WTC11 (cell line): ENCODE data around the gene ASIC3. TPM values are rescaled to one million over a fixed set of nuclear protein-coding genes. Genes with fewer than 3 reads are reported as not detected.

Source experiments
- ATAC-seq: fragments of 200-7000 bp; cut with Tn5 transposase; 2 replicates; pipeline ENCODE4 v1.10.0; 2021; ENCODE audit warnings: mild to moderate bottlenecking, moderate library complexity
- CTCF ChIA-PET: fragments of 300-600 bp; sonication (Branson Sonifier 250); formaldehyde crosslinking; loops from one replicate; lab custom pipeline; 2021; ENCODE audit warnings: antibody characterized with exemption; lab: Charles Lee
- POLR2A ChIA-PET: fragments of 350-600 bp; sonication (Branson Sonifier 250); formaldehyde crosslinking; loops from one replicate; lab custom pipeline; 2021; ENCODE audit warnings: antibody characterized with exemption; lab: Charles Lee
- DNase-seq: peaks from one replicate; pipeline ENCODE4 v3.0.0; 2021; ENCODE audit warnings: low spot score
- H3K27ac Mint-ChIP-seq: 2 replicates; pipeline ENCODE4 v1.8.0; 2021; ENCODE audit warnings: mixed read lengths
- H3K27me3 Mint-ChIP-seq: 2 replicates; pipeline ENCODE4 v1.8.0; 2021; ENCODE audit warnings: low read depth, mild to moderate bottlenecking, moderate library complexity, mixed read lengths
- H3K36me3 Mint-ChIP-seq: 2 replicates; pipeline ENCODE4 v1.8.0; 2021; ENCODE audit warnings: mixed read lengths
- H3K4me1 Mint-ChIP-seq: 2 replicates; pipeline ENCODE4 v1.8.0; 2022; ENCODE audit warnings: mixed read lengths
- H3K4me3 Mint-ChIP-seq: 2 replicates; pipeline ENCODE4 v1.8.0; 2021; ENCODE audit warnings: mild to moderate bottlenecking, moderate library complexity, mixed read lengths
- H3K9me3 Mint-ChIP-seq: 2 replicates; pipeline ENCODE4 v1.8.0; 2021; ENCODE audit warnings: mixed read lengths
- ESRRA ChIP-seq: sonication (generic); formaldehyde crosslinking; IDR thresholded peaks from 2 replicates; pipeline ENCODE4 v1.8.1; 2022; ENCODE audit warnings: mild to moderate bottlenecking, missing genetic modification reagents, borderline replicate concordance
- GRHL2 ChIP-seq: fragments of 250-450 bp; sonication (Bioruptor Pico); IDR thresholded peaks from 2 replicates; pipeline ENCODE4 v1.8.0; 2022; ENCODE audit warnings: mild to moderate bottlenecking, moderate library complexity; ENCODE audit not compliant: insufficient replicate concordance, severe bottlenecking
- KAT7 ChIP-seq: sonication (generic); formaldehyde crosslinking; IDR thresholded peaks from 2 replicates; pipeline ENCODE4 v1.8.1; 2023; ENCODE audit warnings: missing genetic modification reagents, mild to moderate bottlenecking, borderline replicate concordance
- NFATC4 ChIP-seq: fragments of 250-450 bp; sonication (Bioruptor Pico); IDR thresholded peaks from 2 replicates; pipeline ENCODE4 v1.9.0; 2021; ENCODE audit warnings: mild to moderate bottlenecking
- RELA ChIP-seq: sonication (generic); formaldehyde crosslinking; IDR thresholded peaks from 2 replicates; pipeline ENCODE4 v1.8.1; 2022; ENCODE audit warnings: missing genetic modification reagents, mild to moderate bottlenecking, borderline replicate concordance
- STAT6 ChIP-seq: sonication (generic); formaldehyde crosslinking; conservative IDR thresholded peaks from 2 replicates; pipeline ENCODE4 v1.8.1; 2023; ENCODE audit warnings: mild to moderate bottlenecking, low read depth, missing genetic modification reagents, moderate library complexity
- ZNF423 ChIP-seq: fragments of 250-450 bp; sonication (Bioruptor Pico); IDR thresholded peaks from 2 replicates; pipeline ENCODE4 v2.1.2; 2022; ENCODE audit warnings: mild to moderate bottlenecking, moderate library complexity
- total RNA-seq: library from RNA; stranded (reverse); gene quantifications from 3 replicates; pipeline ENCODE4 v1.2.3, GENCODE V29; 2021
- TF ChIP-seq, protein P1 (sequence below): sonication (generic); formaldehyde crosslinking; IDR thresholded peaks from 2 replicates; pipeline ENCODE4 v1.8.1; 2023; ENCODE audit warnings: mild to moderate bottlenecking, missing genetic modification reagents, borderline replicate concordance
- TF ChIP-seq, protein P2 (sequence below): fragments of 200-600 bp; IDR thresholded peaks from 2 replicates; pipeline ENCODE4 v1.8.0; 2022; ENCODE audit warnings: antibody characterized with exemption

ASIC3 gene
- total RNA-seq, 1 experiment from 2014 or later, result 5.5 TPM

DNA sequence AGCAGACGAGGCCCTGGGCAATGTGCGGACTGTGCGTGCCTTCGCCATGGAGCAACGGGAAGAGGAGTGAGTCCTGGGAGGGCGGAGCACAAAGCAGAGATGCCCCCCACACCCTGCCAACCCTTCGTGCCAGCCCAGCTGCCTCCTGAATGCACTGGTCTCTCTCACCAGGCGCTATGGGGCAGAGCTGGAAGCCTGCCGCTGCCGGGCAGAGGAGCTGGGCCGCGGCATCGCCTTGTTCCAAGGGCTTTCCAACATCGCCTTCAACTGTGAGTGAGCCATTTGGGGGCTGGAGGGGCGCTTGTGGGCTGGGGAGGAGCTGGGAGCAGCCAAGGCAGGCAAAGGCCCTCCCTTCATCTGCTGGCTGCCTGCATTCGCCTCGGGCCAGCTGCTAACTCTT, 12.4 kb upstream of the ASIC3 start (continued):
- TF ChIP-seq, protein P1, sequence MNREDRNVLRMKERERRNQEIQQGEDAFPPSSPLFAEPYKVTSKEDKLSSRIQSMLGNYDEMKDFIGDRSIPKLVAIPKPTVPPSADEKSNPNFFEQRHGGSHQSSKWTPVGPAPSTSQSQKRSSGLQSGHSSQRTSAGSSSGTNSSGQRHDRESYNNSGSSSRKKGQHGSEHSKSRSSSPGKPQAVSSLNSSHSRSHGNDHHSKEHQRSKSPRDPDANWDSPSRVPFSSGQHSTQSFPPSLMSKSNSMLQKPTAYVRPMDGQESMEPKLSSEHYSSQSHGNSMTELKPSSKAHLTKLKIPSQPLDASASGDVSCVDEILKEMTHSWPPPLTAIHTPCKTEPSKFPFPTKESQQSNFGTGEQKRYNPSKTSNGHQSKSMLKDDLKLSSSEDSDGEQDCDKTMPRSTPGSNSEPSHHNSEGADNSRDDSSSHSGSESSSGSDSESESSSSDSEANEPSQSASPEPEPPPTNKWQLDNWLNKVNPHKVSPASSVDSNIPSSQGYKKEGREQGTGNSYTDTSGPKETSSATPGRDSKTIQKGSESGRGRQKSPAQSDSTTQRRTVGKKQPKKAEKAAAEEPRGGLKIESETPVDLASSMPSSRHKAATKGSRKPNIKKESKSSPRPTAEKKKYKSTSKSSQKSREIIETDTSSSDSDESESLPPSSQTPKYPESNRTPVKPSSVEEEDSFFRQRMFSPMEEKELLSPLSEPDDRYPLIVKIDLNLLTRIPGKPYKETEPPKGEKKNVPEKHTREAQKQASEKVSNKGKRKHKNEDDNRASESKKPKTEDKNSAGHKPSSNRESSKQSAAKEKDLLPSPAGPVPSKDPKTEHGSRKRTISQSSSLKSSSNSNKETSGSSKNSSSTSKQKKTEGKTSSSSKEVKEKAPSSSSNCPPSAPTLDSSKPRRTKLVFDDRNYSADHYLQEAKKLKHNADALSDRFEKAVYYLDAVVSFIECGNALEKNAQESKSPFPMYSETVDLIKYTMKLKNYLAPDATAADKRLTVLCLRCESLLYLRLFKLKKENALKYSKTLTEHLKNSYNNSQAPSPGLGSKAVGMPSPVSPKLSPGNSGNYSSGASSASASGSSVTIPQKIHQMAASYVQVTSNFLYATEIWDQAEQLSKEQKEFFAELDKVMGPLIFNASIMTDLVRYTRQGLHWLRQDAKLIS (CRISPR knock-in tag), result no peak
- TF ChIP-seq GRHL2 (CRISPR knock-in tag), result no peak
- TF ChIP-seq KAT7 (CRISPR knock-in tag), result no peak
- TF ChIP-seq, protein P2, sequence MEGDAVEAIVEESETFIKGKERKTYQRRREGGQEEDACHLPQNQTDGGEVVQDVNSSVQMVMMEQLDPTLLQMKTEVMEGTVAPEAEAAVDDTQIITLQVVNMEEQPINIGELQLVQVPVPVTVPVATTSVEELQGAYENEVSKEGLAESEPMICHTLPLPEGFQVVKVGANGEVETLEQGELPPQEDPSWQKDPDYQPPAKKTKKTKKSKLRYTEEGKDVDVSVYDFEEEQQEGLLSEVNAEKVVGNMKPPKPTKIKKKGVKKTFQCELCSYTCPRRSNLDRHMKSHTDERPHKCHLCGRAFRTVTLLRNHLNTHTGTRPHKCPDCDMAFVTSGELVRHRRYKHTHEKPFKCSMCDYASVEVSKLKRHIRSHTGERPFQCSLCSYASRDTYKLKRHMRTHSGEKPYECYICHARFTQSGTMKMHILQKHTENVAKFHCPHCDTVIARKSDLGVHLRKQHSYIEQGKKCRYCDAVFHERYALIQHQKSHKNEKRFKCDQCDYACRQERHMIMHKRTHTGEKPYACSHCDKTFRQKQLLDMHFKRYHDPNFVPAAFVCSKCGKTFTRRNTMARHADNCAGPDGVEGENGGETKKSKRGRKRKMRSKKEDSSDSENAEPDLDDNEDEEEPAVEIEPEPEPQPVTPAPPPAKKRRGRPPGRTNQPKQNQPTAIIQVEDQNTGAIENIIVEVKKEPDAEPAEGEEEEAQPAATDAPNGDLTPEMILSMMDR, result no peak
- no peak for TF ChIP-seq STAT6
- TF ChIP-seq ZNF423, result no peak
- no peak for TF ChIP-seq RELA (CRISPR knock-in tag)

DNA sequence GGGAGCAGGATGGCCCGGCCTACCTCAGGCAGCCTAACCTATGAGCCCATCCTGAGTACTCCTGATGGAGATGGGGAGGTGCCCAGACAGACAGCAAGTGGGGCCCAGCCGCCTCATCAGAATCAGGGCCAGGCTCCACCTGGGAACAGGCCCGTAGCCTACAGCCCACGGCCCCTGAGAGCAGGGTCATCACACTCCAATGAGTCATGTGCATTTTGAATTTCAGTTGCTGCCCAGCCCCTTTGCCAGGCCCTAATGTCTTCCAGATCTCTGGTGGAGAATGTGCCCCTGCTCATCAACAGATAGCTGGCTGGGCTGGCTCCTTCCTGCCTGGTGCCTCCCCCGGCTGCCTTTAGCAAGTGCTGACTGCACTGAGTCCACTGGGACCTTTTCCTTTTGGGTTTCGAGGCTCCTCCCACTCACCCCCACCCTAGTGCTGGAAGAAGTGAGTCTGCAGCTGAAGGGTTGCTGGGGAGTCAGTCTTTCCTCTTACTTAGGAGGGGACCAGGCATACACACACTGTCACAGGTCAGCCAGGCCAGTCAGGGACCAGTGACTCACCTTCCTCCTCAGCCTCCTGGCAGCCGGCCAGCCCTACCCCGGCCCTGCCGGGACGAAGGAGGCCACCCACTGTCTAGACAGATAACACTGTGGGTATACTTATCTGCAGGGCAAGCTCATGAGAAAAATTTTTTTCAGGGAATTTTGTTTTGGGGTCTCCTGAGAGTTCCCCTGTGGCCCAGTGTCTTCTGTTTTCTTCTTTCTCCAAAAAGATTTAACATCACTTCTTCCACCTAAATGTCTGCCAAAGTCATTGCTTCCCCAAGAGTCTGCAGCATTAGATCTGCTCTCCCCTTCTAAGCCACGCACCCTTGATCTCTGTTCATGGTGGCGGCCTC, 9.1 kb upstream of the ASIC3 start:
- Mint-ChIP-seq H3K4me3 (no peak overlapping the region), H3K36me3 (no peaks in the 10 kb centered on the region), H3K27me3 (no peaks in the 10 kb centered on the region), H3K4me1 (no peaks in the 10 kb centered on the region), H3K9me3 (no peaks in the 10 kb centered on the region), H3K27ac (no peak overlapping the region)
- CTCF ChIA-PET, result interaction anchor here (1.0 to 1.7 kb wide), 2 partner anchors 21 to 72 kb away, joined by 3 to 6 read pairs; no protein-coding TSS in a partner anchor
- TF ChIP-seq NFATC4 (CRISPR knock-in tag), result no peak
- DNase-seq, result no peak
- POLR2A ChIA-PET, result no interaction called here
- ATAC-seq, result peak; percentile 18

GRCh38 chr7:151039850-151040548, 8.3 kb upstream of the ASIC3 start:
- H3K9me3 Mint-ChIP-seq, result no peaks in the 10 kb centered on the region
- H3K4me3 Mint-ChIP-seq, result no peak overlapping the region
- no peak overlapping the region for H3K27ac Mint-ChIP-seq
- no peaks in the 10 kb centered on the region for H3K4me1 Mint-ChIP-seq
- H3K27me3 Mint-ChIP-seq, result no peaks in the 10 kb centered on the region
- H3K36me3 Mint-ChIP-seq, result no peaks in the 10 kb centered on the region
- ATAC-seq, result 0 out of 2 replicates have a peak, but pooled peaks have one; percentile 11
- ChIA-PET CTCF (interaction anchor here (0.8 to 1.7 kb wide), 4 partner anchors 12 to 71 kb away, joined by 3 to 6 read pairs (median 4); partner anchors contain the start of genes ABCB8 and CDK5), POLR2A (no interaction called here)
- DNase-seq, result no peak
- no peak for TF ChIP-seq ESRRA
